Hepatocyte (in vitro differentiated cells): ENCODE measurements around the gene CDC42BPG.

Source experiments
- CTCF ChIP-seq: fragments of 200-600 bp; sonication (generic); IDR thresholded peaks from 2 replicates; pipeline ENCODE4 v1.5.1; 2016; ENCODE audit warnings: antibody characterized with exemption, mild to moderate bottlenecking; ENCODE audit not compliant: poor library complexity
- EZH2 ChIP-seq: fragments of 200-600 bp; sonication (generic); IDR thresholded peaks from 2 replicates; pipeline ENCODE4 v1.6.1; 2016; ENCODE audit warnings: antibody characterized with exemption, mild to moderate bottlenecking, borderline replicate concordance
- EZH2phosphoT487 ChIP-seq: fragments of 200-600 bp; sonication (generic); IDR thresholded peaks from one replicate; pipeline ENCODE4 v1.6.1; 2018; ENCODE audit warnings: antibody characterized with exemption, mild to moderate bottlenecking, low read depth, moderate library complexity; ENCODE audit not compliant: unreplicated experiment, severe bottlenecking

- TF ChIP-seq CTCF = no peak
- no peak for TF ChIP-seq EZH2
- no peak for TF ChIP-seq EZH2phosphoT487
Measured at GRCh38 chr11:64854157-64854533, 9.7 kb upstream of the CDC42BPG start.
